Stimulated activated CD4-positive, alpha-beta T cell treated with anti-CD3 and anti-CD28 coated beads, Interleukin-1b, Interleukin-23, amount 100 ng/mL, for 1 hour (primary cell): ENCODE results near the gene PYHIN1.

Experiments used
- DNase-seq, 2 donors: peaks; one replicate each; pipeline ENCODE4 v3.0.0-alpha.2; 2020; ENCODE audit warnings: low read depth in 2 of 2

PYHIN1 gene

DNA sequence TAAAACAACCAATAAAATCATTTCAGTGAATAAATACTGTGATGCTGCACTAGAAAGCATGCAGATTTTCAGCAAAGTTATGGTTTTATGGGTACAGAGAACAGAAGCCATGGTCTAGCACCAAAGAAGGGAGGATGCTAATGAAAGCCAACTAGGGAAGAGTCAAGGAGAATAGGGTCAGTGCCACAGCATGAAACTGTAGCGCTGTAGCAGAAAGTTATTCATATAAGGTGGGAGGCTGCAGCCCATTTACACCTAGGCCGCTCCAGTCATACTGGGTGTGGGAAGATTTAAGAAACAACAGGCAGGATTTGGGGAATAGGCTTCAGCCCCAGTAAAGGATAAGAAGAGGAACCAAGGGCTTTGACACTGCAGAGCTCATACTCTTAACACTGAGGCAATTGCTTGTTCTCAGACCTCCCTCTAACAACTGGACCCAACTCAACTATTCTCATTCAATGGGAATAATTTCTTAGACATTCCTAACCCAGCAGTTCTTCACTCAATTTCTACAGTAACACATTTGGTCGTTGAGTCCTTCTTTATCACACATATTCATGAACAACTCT is 82.7 kb downstream of the PYHIN1 start:
- no peak for DNase-seq

DNA sequence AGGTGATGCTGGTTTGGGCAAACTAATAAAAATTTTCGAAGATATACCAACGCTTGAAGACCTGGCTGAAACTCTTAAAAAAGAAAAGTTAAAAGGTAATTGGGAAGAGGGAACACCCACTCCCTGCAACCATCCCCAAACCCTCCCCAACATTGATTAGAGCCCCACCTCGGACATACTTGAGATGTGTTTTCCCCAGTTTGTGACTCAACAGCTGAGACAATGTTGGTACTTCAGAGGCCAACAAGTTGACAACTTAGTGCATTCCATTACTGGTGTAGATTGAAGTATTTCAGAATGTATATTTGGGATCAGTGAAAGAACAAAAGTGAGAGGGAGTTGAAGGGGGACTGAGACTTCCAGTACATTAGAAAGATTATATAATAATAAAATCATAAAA is 83.5 kb downstream of the PYHIN1 start:
- no peak for DNase-seq

DNA sequence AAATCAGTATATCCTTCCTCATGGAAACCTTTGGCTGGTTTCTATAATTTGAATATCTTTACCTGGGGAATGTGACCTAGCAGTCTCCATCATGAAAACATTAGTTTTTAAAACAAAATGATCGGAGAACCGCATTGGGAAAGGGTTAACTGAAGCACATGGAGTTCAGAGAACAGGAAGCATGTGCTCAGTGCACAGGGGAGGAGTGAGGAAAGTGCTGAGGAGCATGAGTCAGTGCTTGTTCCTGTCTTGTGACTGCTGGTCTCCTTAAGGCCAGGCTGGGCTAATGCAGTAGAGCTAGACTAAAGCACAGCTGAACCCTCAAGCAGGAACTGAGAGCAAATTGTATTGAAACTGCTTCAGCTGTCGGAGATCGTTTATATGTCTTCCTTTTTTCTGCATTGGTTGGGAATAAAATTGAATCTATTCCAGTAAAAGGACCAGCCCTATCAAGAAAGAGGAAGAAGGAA is 84.1 kb downstream of the PYHIN1 start:
- DNase-seq, result peak in 1 of 2 donors; percentile 15

DNA sequence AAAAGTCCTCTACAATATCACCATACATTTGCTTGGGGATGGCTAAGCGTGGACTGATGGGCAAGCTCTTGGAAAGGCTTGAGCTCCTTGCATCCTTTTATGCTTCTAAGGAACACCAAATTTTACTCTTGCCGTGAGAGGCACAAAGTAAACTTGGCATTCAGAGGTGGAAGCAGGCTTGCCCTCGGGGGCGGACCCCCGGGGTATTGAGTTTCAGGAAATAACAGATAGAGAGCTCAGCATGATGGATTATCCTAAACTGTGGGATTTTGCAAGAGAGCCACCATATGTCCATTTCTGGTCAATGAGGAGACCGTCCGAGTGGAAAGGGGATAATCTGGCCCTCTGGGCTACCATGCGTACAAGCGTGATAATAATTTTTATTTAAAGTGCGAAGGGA is 92.4 kb downstream of the PYHIN1 start:
- DNase-seq, result no peak

DNA sequence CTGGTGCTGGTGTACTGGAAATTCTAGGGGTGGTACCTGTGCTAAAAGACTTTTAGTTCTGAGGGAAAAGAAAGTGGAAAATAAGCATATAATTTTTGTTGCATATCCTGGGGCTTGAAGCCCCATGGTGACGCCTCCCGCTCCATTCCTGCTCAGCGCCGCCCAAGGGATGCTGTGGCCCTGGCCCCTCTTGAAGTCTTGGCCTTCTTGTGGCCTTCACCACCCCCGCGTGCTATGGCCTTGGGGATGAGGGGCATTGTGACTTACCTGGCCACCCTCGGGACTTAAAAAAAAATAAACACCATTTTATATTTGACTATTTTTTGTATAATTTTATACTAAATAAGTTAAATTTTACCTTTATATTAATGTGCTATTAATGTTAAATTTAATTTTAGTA is 93.7 kb downstream of the PYHIN1 start:
- no peak for DNase-seq
